Mononuclear cell (primary cell): ENCODE results near the gene SWI5. TPM values are rescaled to one million over a fixed set of nuclear protein-coding genes. Genes with fewer than 3 reads are reported as not detected.
A peak's percentile ranks its signal among the peaks of the same experiment; 100 is the strongest.

ENCODE experiments used
- H3K27me3 ChIP-seq: 2 replicates; pipeline ENCODE4 v1.6.0; 2011; ENCODE audit warnings: low read length, control low read depth; ENCODE audit not compliant: insufficient read depth
- H3K4me1 ChIP-seq: 2 replicates; pipeline ENCODE4 v1.5.1; 2011; ENCODE audit warnings: mild to moderate bottlenecking, low read length, control low read depth; ENCODE audit not compliant: insufficient read depth
- H3K4me3 ChIP-seq: 2 replicates; pipeline ENCODE4 v1.5.1; 2011; ENCODE audit warnings: mild to moderate bottlenecking, low read length, moderate library complexity
- H3K9me3 ChIP-seq: 2 replicates; pipeline ENCODE4 v1.5.1; 2011; ENCODE audit warnings: low read depth, mild to moderate bottlenecking, control low read depth, low read length
- total RNA-seq: library from RNA; depleted of rRNA; stranded (reverse); fragments of >200 nt; gene quantifications from one replicate; pipeline ENCODE4 v1.2.3, GENCODE V29; 2012

The SWI5 gene
- total RNA-seq, 1 donor, result 5.8 TPM

- Histone ChIP-seq H3K9me3 (no peaks in the 10 kb centered on the region), H3K4me1 (peaks cover 29% of the 10 kb centered on the region), H3K27me3 (no peaks in the 10 kb centered on the region), H3K4me3 (no peak overlapping the region)
Measured at GRCh38 chr9:128247226-128247803, 28.8 kb upstream of the SWI5 start.

- H3K4me3 ChIP-seq, result no peak overlapping the region
- no peaks in the 10 kb centered on the region for H3K9me3 ChIP-seq
- H3K4me1 ChIP-seq, result peaks cover 24% of the 10 kb centered on the region
- no peaks in the 10 kb centered on the region for H3K27me3 ChIP-seq
Measured at GRCh38 chr9:128249558-128249907, 26.5 kb upstream of the SWI5 start.

DNA sequence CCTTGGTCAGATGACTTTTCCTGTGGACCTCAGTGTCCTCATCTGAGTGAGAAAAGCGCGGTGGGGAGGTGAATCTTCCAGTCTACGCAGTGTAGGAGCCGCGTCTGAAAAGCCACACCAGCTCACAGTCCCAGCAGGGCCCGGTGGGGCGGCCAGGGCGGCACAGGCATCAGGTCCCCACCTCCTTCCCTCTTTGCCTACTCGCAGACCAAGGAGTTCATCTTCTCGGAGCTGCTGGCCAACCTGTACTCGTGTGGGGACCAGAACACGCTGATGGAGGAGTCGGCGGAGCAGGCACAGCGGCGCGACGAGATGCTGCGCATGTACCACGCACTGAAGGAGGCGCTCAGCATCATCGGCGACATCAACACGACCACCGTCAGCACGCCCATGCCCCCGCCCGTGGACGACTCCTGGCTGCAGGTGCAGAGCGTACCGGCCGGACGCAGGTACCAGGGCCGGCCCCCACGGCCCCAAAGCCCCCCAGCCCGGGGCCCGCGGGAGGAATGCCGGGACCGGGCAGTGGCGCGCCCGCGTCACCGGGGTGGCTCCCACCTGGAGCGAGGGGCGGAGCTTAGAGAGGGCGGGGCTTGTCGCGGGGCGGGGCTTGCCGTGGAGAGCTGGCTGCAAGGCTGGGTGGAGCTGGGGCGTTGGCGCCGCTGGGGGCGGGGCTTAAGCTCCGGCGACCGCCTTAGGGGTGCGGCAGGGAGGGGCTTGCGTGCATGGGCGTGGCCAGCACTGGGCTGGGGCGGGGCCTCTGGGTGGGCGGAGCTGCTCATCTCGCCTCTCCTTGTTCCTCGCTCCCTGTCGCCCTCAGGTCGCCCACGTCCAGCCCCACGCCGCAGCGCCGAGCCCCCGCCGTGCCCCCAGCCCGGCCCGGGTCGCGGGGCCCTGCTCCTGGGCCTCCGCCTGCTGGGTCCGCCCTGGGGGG lies 25.9 kb upstream of the SWI5 start:
- peaks cover 21% of the 10 kb centered on the region for H3K4me1 ChIP-seq
- H3K4me3 ChIP-seq, result peak overlapping the region; percentile 34
- H3K9me3 ChIP-seq, result no peaks in the 10 kb centered on the region

DNA sequence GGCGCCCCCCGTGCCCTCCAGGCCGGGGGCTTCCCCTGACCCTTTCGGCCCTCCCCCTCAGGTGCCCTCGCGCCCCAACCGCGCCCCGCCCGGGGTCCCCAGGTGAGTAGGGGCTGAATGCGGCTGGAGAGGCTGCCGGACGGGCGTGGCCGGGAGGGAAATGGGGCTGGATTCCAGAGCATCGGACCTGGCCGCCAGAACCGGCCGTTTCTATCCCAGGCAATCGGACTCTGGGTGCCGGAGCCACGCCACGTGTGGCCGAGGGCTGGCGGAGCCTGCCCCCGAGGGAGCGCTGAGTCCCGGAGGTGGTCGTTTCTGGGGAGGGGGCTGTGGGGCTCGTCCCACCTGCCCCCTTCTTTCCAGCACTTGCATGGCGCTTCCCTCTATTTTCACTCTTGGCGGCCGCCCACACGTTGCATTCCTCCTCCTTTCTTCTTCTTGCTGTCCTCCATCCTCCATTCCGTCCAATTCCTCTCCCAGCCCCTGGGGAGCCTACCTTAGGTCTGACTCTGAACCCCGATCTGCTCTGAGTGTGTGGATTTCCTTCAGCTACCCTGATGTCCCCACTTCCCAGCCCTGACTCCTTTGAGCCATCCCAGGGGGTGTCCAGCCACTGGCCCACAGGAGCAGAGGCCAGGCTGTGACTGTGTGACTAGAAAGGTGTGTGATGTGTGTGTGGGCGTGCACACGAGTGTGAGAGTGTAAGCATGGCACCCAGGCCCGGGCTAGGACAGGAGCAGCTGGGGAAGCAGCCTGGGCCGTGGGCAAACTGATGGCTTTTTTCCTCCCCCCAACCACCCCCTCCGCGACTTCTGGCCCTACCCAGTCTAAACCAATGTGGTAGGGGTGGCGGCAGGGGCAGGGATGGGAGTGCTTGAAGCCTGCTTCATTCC lies 25.0 kb upstream of the SWI5 start:
- Histone ChIP-seq H3K4me1 (peaks cover 13% of the 10 kb centered on the region), H3K27me3 (no peaks in the 10 kb centered on the region), H3K9me3 (no peaks in the 10 kb centered on the region), H3K4me3 (peak overlapping the region; percentile 34)

More for the DNA sequence above, 25.9 kb upstream of the SWI5 start:
- H3K27me3 ChIP-seq, result no peaks in the 10 kb centered on the region

DNA sequence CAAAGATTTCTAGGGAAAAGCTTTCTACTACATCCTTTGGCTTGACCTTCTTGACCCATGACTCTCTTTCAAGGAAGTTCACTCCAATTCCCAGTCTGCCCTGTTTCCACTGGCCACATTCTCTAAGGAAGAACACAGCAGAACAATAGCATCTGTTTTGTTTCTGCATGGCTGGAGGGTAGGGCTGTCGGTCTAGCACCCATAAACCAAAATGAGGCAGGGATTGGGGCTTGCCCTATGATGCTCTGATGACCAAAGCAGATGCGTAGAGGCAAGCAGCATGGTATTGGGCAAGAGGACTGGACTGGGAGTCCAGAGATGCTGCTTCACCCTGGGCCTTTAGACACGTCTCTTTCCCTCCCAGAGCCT lies 24.4 kb upstream of the SWI5 start:
- H3K27me3 ChIP-seq, result no peaks in the 10 kb centered on the region
- no peaks in the 10 kb centered on the region for H3K9me3 ChIP-seq
- peaks cover 13% of the 10 kb centered on the region for H3K4me1 ChIP-seq
- no peak overlapping the region for H3K4me3 ChIP-seq

GRCh38 chr9:128252317-128253139 lies 23.5 kb upstream of the SWI5 start:
- Histone ChIP-seq H3K4me3 (no peak overlapping the region), H3K27me3 (no peaks in the 10 kb centered on the region), H3K9me3 (no peaks in the 10 kb centered on the region), H3K4me1 (peaks cover 13% of the 10 kb centered on the region)

GRCh38 chr9:128253140-128253990 lies 22.7 kb upstream of the SWI5 start:
- Histone ChIP-seq H3K9me3 (no peaks in the 10 kb centered on the region), H3K4me1 (peaks cover 13% of the 10 kb centered on the region)

DNA sequence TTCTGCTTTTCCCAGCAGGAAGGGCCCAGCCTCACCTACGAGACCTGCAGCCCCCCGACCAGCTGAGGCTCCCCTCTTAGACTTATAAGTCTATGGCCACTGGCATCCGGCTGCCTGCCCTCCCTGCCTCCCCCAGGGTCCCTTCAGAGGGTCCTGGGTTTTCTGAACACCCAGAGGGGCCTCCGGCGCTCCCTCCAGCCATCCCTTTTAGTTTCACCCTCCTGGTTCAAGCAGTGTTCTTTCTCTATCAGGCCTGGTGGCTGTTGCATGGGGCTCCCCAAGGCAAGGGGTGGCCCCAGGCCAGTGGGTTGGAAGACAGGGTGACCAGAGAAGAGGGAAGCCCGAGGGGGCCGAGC lies 22.1 kb upstream of the SWI5 start:
- no peak overlapping the region for H3K4me3 ChIP-seq
- no peaks in the 10 kb centered on the region for H3K9me3 ChIP-seq
- H3K27me3 ChIP-seq, result no peaks in the 10 kb centered on the region
- peaks cover 13% of the 10 kb centered on the region for H3K4me1 ChIP-seq

More at GRCh38 chr9:128253140-128253990, 22.7 kb upstream of the SWI5 start:
- H3K27me3 ChIP-seq, result no peaks in the 10 kb centered on the region
- H3K4me3 ChIP-seq, result no peak overlapping the region

GRCh38 chr9:128254362-128254761 lies 21.7 kb upstream of the SWI5 start:
- peaks cover 13% of the 10 kb centered on the region for H3K4me1 ChIP-seq
- H3K9me3 ChIP-seq, result no peaks in the 10 kb centered on the region
- no peaks in the 10 kb centered on the region for H3K27me3 ChIP-seq
- H3K4me3 ChIP-seq, result no peak overlapping the region

GRCh38 chr9:128254855-128255759 lies 21.0 kb upstream of the SWI5 start:
- H3K4me1 ChIP-seq, result peaks cover 8% of the 10 kb centered on the region
- H3K27me3 ChIP-seq, result no peaks in the 10 kb centered on the region
- H3K4me3 ChIP-seq, result no peak overlapping the region
- H3K9me3 ChIP-seq, result no peaks in the 10 kb centered on the region

DNA sequence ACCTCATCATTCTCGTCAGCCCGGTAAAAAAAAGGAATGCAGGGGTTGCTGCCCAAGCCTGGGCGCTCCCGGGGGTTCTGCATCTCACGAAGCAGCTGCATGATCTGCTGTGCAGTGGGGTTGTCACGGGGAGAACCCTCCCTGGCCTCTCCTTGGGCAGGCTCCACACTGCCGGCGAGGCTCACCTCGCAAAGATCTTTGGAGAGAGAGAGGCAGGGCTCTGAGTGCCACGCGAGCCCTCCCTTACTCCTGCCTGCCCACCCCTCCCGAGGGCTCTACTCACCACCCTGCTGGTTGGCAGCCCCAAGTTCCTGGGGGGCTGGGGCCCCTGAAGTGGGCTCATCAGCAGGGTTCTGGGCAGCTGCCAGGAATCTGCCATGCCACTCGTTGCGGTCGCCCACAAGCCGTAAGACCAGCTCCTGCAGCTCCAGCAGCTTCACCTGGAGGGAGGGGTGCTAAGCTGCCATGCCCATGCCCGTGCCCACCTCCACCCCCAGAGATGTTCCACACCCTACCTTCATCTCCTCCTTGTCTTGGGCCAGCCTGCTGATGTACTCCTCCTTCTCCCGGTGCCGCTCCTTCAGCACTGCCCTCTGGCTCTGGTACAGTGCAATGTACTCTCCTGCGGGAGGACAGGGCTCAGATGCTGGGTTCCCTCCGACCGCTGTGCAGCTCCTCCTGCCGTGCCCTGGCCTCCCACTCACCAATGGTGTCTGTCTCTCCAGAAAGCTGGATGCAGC lies 18.8 kb upstream of the SWI5 start:
- Histone ChIP-seq H3K4me1 (no peaks in the 10 kb centered on the region), H3K4me3 (no peak overlapping the region), H3K27me3 (no peaks in the 10 kb centered on the region), H3K9me3 (no peaks in the 10 kb centered on the region)

GRCh38 chr9:128257907-128258306 lies 18.2 kb upstream of the SWI5 start:
- Histone ChIP-seq H3K4me3 (no peak overlapping the region), H3K9me3 (no peaks in the 10 kb centered on the region), H3K27me3 (no peaks in the 10 kb centered on the region), H3K4me1 (no peaks in the 10 kb centered on the region)
